NT2/D1 (cell line): ENCODE measurements around the gene KIZ.

ENCODE experiments used
- YY1 ChIP-seq: IDR thresholded peaks from 2 replicates; pipeline ENCODE4 v1.6.1; 2011; ENCODE audit not compliant: insufficient read length, insufficient read depth
- ZNF274 ChIP-seq: IDR thresholded peaks from 2 replicates; pipeline ENCODE4 v1.6.1; 2011; ENCODE audit warnings: mild to moderate bottlenecking, low read depth, low read length

DNA sequence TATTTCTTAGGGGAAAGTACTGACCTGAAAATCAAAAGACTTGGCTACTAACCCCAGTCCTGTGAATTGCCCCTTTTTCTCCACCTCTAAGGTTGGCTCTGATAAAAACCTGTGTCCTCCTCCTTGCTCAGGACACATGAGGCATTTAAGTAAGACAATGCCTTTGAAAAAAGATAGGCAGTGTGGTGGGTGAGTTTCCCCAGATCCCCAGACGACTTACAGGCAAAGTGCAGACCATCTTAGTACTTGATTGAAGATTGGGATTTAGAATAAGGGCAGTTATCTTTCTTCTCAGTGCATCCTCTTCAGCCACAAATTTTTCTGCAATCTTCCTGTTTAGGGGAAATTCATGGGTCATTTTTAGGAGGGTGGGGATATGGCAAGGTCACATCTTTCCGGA, 87.8 kb downstream of the KIZ start:
- TF ChIP-seq YY1 (no peak), ZNF274 (no peak)
